ENCODE measurements around the gene PUSL1.
A peak's percentile ranks its signal among the peaks of the same experiment; 100 is the strongest.

Gene PUSL1

DNA sequence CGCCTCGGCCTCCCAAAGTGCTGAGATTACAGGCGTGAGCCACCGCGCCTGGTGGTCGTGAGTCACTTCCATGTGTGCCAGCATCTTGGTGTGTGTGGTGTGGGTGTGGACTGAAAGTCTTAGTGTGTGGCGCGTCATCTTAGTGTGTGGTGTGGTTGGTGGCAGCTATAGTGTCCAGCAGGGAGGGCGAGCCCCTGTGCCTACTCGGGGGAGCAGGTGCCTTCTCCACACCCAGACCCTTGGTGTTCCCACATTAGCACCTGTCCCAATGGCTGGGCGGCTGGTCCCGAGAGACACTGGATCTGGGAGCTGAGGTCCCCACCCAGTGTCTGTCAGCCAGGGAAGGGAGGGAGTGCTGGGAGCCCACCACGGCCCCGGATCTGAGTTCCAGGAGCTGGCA, 25.4 kb upstream of the PUSL1 start:
- ChIA-PET CTCF (interaction anchor here (2.2 kb wide), 1 partner anchor 9 kb away, joined by 8 read pairs; no protein-coding TSS in a partner anchor), POLR2A (ENCODE audit: low non-redundant PET) (no interaction called here)
- TF ChIP-seq CTCF (conservative IDR thresholded peaks at IDR 0.05; ENCODE audit: low read depth): no peak
- no peak for DNase-seq (ENCODE audit: low spot score)
- H3K27ac ChIP-seq: peak overlapping the region; percentile 43

- no peak for TF ChIP-seq CTCF (conservative IDR thresholded peaks at IDR 0.05; ENCODE audit: low read depth)
- ChIA-PET POLR2A (ENCODE audit: low non-redundant PET) (no interaction called here), CTCF (no interaction called here)
- H3K27ac ChIP-seq: peak overlapping the region; percentile 43
- DNase-seq (ENCODE audit: low spot score): peak; percentile 71
Observed at GRCh38 chr1:1283821-1284220, 24.6 kb upstream of the PUSL1 start.

DNA sequence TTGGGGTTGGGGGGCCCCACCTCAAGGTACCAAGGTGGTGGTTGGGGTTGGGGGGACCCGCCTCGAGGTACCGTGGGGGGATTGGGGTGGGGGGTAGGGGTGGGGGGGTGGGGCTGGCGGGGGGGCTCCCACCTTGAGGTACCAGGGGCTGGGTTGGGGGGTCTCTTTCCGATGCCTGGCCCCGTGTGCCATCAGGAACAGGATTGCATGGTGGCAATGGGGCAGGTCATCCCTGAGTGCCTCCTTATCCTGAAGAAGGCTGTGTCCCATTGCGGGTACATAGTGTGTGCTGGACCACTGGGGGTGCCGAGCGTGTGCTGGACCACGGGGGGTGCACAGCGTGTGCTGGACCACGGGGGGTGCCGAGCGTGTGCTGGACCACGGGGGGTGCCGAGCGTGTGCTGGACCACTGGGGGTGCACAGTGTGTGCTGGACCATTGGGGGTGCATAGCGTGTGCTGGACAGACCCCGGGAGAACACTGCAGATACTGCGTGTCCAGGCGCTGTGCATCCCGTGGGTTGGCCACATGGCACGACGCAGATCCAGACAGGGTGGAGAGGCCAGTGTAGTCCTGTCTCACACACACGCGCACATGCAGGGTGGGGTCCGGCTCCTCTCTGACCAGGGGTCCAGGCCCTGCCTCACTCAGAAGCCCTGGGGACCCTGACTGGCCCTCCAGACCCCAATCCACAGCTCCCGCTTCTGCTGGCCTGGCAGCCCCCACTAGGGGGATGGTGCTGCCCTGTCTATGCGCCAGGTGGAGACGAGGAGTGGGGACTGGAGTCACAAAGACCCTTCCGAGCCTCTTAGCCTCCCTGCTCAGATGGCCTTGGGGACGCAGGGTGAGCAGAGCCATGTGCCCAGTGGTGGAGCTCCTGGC, 23.9 kb upstream of the PUSL1 start:
- no peak for TF ChIP-seq CTCF (conservative IDR thresholded peaks at IDR 0.05; ENCODE audit: low read depth)
- CTCF ChIA-PET: no interaction called here
- POLR2A ChIA-PET (ENCODE audit: low non-redundant PET): no interaction called here
- 0 out of 2 replicates have a peak overlapping the region, but pooled peaks have one; percentile 3 for H3K27ac ChIP-seq
- DNase-seq (ENCODE audit: low spot score): no peak

DNA sequence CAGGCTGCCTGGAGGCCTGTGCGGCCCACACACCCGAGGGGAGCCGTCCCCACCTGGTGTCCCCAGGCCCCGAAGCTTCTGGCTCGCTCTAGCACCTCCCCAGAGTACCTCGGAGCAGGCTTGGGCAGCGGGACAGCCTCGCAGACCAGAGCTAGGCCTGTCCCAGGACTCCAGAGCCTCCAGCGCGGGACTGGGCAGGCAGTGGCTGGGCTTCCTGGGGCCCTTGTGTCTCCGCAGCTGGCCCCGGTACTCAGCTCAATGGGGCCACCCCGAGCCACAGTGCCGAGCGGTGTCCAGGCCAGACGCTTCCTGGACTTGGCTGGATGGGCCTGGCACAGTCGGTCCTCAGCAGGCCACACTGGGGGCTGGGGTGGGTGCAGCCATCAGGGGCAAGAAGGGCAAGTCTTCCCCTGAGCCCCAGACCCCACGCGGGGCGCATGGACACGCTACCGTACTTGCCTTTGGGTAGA, 23.3 kb upstream of the PUSL1 start:
- DNase-seq (ENCODE audit: low spot score): no peak
- POLR2A ChIA-PET (ENCODE audit: low non-redundant PET): interaction anchor here (0.5 kb wide), 1 partner anchor 12 kb away, joined by 4 read pairs; the partner anchor contains the start of gene UBE2J2
- CTCF ChIA-PET: no interaction called here
- H3K27ac ChIP-seq: 0 out of 2 replicates have a peak overlapping the region, but pooled peaks have one; percentile 3
- TF ChIP-seq CTCF (conservative IDR thresholded peaks at IDR 0.05; ENCODE audit: low read depth): no peak

DNA sequence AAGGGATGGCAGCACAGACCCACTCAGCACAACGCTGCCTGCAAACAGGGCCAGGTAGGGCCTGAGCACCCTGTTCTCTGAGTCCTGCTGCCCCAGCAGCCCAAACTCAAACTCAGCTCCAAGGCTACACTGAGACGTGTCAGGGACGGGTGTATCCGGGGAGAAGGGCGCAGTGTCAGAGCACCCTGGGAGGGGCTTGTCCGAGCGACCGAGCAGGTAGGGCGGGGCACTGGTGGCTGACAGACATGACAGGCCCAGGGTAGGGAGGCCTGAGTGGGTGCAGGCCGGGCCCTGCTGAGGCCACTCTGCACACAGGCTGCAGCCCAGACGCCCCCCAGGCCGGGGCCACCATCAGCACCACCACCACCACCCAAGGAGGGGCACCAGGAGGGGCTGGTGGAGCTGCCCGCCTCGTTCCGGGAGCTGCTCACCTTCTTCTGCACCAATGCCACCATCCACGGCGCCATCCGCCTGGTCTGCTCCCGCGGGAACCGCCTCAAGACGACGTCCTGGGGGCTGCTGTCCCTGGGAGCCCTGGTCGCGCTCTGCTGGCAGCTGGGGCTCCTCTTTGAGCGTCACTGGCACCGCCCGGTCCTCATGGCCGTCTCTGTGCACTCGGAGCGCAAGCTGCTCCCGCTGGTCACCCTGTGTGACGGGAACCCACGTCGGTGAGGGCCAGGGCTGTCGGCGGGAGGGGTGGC, 22.6 kb upstream of the PUSL1 start:
- POLR2A ChIA-PET (ENCODE audit: low non-redundant PET): interaction anchor here (0.5 kb wide), 1 partner anchor 12 kb away, joined by 4 read pairs; the partner anchor contains the start of gene UBE2J2
- H3K27ac ChIP-seq: no peak overlapping the region
- DNase-seq (ENCODE audit: low spot score): no peak
- TF ChIP-seq CTCF (conservative IDR thresholded peaks at IDR 0.05; ENCODE audit: low read depth): no peak
- CTCF ChIA-PET: no interaction called here

Data from RWPE1 (cell line).